ENCODE data around the gene CELF3. TPM values are rescaled to one million over a fixed set of nuclear protein-coding genes. Genes with fewer than 3 reads are reported as not detected.

The CELF3 gene
- total RNA-seq, 2 experiments from 2014 or later = not detected

- POLR2A ChIA-PET = no interaction called here
- Mint-ChIP-seq H3K4me3 (no peak overlapping the region), H3K27ac (no peak overlapping the region), H3K36me3 (ENCODE audit: low read depth) (no peaks in the 10 kb centered on the region), H3K4me1 (ENCODE audit: low read depth) (peaks cover 9% of the 10 kb centered on the region), H3K27me3 (ENCODE audit: low read depth) (no peaks in the 10 kb centered on the region), H3K9me3 (ENCODE audit: insufficient read depth) (no peaks in the 10 kb centered on the region)
- DNase-seq (no peak), ATAC-seq (no peak)
- CTCF ChIA-PET = no interaction called here
Measured at GRCh38 chr1:151707541-151708065, 9.0 kb downstream of the CELF3 start.

DNA sequence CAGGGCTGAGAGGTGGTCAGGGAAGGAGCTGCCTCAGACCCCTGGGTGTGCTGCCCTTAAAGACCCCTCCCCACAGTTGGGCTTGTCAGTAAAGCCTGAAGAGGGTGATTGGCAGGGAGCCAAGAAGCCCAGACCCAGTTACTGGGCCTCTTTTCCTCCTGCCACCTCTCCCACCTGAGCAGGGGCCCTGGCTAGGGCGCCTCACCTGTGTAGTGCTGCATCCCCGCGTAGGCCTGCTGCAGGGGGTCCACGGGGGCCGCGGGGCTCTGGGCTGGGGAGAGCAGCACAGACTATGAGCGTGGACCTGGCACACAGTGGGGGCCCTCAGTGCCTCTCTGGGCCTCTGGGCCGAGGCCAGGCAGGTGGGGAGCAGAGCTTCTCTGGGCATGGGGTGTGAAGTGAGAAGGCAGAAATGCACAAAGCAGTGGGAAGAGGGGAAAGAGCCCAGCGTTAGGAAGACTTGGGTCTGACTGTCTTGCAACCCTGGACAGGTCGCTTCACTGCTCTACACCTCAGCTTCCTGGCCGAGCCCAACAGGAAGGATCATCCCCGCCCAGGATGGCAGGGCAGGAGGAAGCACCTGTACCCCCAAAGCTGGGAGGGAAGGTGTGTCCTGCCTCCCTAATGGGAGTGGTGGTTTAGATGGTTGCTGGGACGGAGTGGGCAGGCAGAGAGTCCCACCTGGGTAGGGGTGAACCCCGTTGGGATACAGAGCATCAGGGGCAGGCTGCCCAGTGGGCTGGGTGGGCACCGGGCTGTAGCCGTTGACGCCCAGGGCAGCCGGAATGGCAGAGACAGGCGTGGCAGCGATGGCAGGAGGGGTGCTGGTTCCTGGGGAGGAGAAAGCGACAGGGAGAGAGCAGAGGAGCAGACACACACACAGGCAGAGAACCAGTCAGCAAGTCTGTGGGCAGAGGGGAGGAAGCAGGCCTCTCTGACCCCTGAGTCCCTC lies 9.9 kb downstream of the CELF3 start:
- ChIA-PET POLR2A (no interaction called here), CTCF (no interaction called here)
- H3K27me3 Mint-ChIP-seq (ENCODE audit: low read depth) = no peaks in the 10 kb centered on the region
- no peak for ATAC-seq
- no peak overlapping the region for H3K27ac Mint-ChIP-seq
- no peak overlapping the region for H3K4me3 Mint-ChIP-seq
- no peaks in the 10 kb centered on the region for H3K36me3 Mint-ChIP-seq (ENCODE audit: low read depth)
- peaks cover 9% of the 10 kb centered on the region for H3K4me1 Mint-ChIP-seq (ENCODE audit: low read depth)
- no peaks in the 10 kb centered on the region for H3K9me3 Mint-ChIP-seq (ENCODE audit: insufficient read depth)
- no peak for DNase-seq

DNA sequence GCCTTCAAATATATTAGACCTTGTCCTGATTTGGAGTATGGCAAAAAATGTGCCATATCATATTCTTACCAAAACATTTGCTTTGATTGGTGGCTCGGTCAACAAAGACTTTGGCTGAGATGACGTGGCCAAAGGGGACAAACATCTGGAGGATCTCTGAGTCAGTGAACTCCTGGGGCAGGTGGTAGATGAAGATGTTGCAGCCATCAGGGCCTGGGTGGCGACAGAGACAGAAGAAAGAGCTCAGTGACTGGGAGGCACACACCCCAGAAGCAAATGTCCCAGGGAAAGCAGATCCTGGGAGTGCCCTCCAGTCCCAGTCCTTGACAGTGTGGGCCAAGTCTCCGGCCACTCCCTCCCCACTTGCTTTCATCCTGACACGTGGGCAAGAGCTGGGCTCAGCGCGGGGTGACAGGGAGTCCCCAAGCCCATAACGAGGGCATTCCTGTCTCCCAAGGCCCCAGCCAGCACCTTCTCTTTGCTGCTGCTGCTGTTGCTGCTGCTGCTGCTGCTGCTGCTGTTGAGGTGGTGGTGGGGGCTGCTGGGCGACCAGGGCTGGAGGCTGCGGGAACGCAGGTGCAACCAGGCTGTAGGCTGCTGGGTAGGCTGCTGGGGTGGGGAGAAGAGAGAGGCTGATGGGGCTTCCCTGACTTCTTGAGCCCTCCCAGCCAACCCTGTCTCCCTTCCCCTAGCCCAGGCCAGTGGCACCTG lies 10.7 kb downstream of the CELF3 start:
- no peak overlapping the region for H3K27ac Mint-ChIP-seq
- no peaks in the 10 kb centered on the region for H3K9me3 Mint-ChIP-seq (ENCODE audit: insufficient read depth)
- no peak for ATAC-seq
- no peak for DNase-seq
- peaks cover 9% of the 10 kb centered on the region for H3K4me1 Mint-ChIP-seq (ENCODE audit: low read depth)
- POLR2A ChIA-PET = no interaction called here
- CTCF ChIA-PET = no interaction called here
- H3K36me3 Mint-ChIP-seq (ENCODE audit: low read depth) = no peaks in the 10 kb centered on the region
- H3K27me3 Mint-ChIP-seq (ENCODE audit: low read depth) = no peaks in the 10 kb centered on the region
- H3K4me3 Mint-ChIP-seq = no peak overlapping the region

- Mint-ChIP-seq H3K27me3 (ENCODE audit: low read depth) (no peaks in the 10 kb centered on the region), H3K4me3 (no peak overlapping the region), H3K9me3 (ENCODE audit: insufficient read depth) (no peaks in the 10 kb centered on the region), H3K4me1 (ENCODE audit: low read depth) (peaks cover 9% of the 10 kb centered on the region), H3K36me3 (ENCODE audit: low read depth) (no peaks in the 10 kb centered on the region), H3K27ac (no peak overlapping the region)
- POLR2A ChIA-PET = no interaction called here
- no peak for ATAC-seq
- no peak for DNase-seq
- CTCF ChIA-PET = no interaction called here
Measured at GRCh38 chr1:151705146-151705545, 11.5 kb downstream of the CELF3 start.

GRCh38 chr1:151704246-151704645 lies 12.4 kb downstream of the CELF3 start:
- H3K27me3 Mint-ChIP-seq (ENCODE audit: low read depth) = no peaks in the 10 kb centered on the region
- POLR2A ChIA-PET = no interaction called here
- DNase-seq = no peak
- H3K4me1 Mint-ChIP-seq (ENCODE audit: low read depth) = peaks cover 9% of the 10 kb centered on the region
- no peak overlapping the region for H3K27ac Mint-ChIP-seq
- CTCF ChIA-PET = no interaction called here
- peaks cover 2% of the 10 kb centered on the region for H3K36me3 Mint-ChIP-seq (ENCODE audit: low read depth)
- H3K9me3 Mint-ChIP-seq (ENCODE audit: insufficient read depth) = no peaks in the 10 kb centered on the region
- H3K4me3 Mint-ChIP-seq = no peak overlapping the region
- ATAC-seq = no peak

DNA sequence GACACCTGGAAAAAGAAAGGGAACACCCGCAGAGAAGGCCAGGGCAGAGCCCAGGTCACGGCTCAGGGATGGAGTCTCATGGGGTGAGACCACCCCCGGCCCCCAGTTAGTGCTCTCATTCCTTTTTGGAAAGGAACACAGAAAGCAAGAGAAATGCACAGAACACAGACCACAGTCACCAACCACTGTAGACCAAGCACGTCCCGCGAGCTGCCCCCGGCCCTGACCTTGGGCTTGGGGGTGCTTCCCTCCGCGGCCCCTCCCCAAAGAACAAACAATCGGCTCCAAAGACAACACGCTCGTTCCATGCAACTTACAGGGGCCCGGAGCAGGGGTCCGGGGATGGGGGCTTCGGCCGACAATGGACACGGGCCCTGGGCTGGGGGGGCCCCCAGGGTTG lies 12.8 kb downstream of the CELF3 start:
- Mint-ChIP-seq H3K4me1 (ENCODE audit: low read depth) (peaks cover 9% of the 10 kb centered on the region), H3K27ac (no peak overlapping the region), H3K27me3 (ENCODE audit: low read depth) (no peaks in the 10 kb centered on the region), H3K36me3 (ENCODE audit: low read depth) (peaks cover 3% of the 10 kb centered on the region), H3K4me3 (no peak overlapping the region), H3K9me3 (ENCODE audit: insufficient read depth) (no peaks in the 10 kb centered on the region)
- DNase-seq (no peak), ATAC-seq (no peak)
- CTCF ChIA-PET = no interaction called here
- POLR2A ChIA-PET = no interaction called here

DNA sequence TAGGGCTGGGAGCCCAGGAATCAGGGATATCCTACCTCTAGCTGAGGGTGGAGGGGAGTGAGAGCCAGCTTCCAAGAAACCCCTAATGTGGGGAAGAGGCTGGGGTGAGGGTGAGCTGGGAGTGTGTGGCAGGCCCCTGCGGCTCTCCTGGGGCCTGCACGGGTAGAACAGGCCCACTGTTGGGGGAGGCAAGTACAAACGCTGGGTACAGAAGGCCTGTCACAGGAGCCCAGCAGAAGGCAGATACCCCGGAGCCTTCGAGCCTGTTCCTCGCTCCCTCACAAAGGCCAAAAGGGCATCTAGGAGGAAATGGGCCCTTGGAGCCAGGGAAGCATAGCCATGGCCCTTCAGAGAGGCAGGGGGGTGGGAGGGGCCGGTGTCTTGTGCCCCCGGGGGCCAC lies 13.7 kb downstream of the CELF3 start:
- ATAC-seq = no peak
- Mint-ChIP-seq H3K4me3 (no peak overlapping the region), H3K27me3 (ENCODE audit: low read depth) (no peaks in the 10 kb centered on the region), H3K4me1 (ENCODE audit: low read depth) (peaks cover 9% of the 10 kb centered on the region), H3K36me3 (ENCODE audit: low read depth) (peaks cover 3% of the 10 kb centered on the region), H3K9me3 (ENCODE audit: insufficient read depth) (no peaks in the 10 kb centered on the region), H3K27ac (no peak overlapping the region)
- ChIA-PET CTCF (no interaction called here), POLR2A (no interaction called here)
- no peak for DNase-seq

- Mint-ChIP-seq H3K4me1 (ENCODE audit: low read depth) (peaks cover 5% of the 10 kb centered on the region), H3K27ac (no peak overlapping the region), H3K4me3 (no peak overlapping the region), H3K9me3 (ENCODE audit: insufficient read depth) (no peaks in the 10 kb centered on the region), H3K36me3 (ENCODE audit: low read depth) (peaks cover 3% of the 10 kb centered on the region), H3K27me3 (ENCODE audit: low read depth) (no peaks in the 10 kb centered on the region)
- POLR2A ChIA-PET = no interaction called here
- ATAC-seq (no peak), DNase-seq (no peak)
- CTCF ChIA-PET = no interaction called here
Measured at GRCh38 chr1:151701515-151701914, 15.1 kb downstream of the CELF3 start.

DNA sequence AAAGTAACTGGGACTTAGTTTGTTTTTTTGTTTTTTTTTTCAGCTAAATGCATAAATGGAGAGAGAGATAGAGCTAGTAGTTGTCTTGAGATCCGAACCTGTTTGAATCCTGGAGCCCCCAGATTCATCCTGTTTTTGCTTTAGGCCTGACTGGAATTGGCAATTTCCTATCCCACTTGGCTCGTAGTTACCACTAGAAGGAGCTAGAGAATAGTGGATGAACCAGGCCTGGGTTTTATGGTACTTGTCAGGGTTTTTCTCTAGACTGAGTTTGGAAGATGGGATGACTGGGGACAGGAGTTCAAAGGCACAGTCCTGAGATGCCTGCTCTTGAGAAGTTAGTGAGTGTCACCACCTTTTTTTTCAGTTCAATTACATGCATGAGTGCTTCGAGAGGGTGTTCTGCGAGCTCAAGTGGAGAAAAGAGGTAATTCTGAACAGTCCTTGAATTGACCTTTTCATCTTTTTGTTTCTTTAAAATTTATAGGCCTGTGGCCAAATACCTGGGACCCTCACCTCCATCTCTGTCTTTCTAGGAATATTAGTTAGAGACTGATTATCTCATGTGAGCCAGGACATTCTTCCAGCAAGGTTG lies 23.4 kb downstream of the CELF3 start:
- Mint-ChIP-seq H3K4me1 (ENCODE audit: low read depth) (peaks cover 2% of the 10 kb centered on the region), H3K9me3 (ENCODE audit: insufficient read depth) (no peaks in the 10 kb centered on the region), H3K27me3 (ENCODE audit: low read depth) (no peaks in the 10 kb centered on the region), H3K4me3 (no peak overlapping the region), H3K27ac (peak overlapping the region; percentile 12), H3K36me3 (ENCODE audit: low read depth) (peaks cover 9% of the 10 kb centered on the region)
- ATAC-seq = no peak
- POLR2A ChIA-PET = interaction anchor here (0.5 kb wide), 1 partner anchor 98 kb away, joined by 3 read pairs; no protein-coding TSS in a partner anchor
- CTCF ChIA-PET = interaction anchor here (0.7 to 1.3 kb wide), 8 partner anchors 20 to 249 kb away, joined by 3 to 7 read pairs (median 4); partner anchors contain the start of gene THEM5
- DNase-seq = no peak

GRCh38 chr1:151692226-151692625 lies 24.4 kb downstream of the CELF3 start:
- ATAC-seq = peak; percentile 27
- H3K36me3 Mint-ChIP-seq (ENCODE audit: low read depth) = peaks cover 9% of the 10 kb centered on the region
- peaks cover 2% of the 10 kb centered on the region for H3K4me1 Mint-ChIP-seq (ENCODE audit: low read depth)
- CTCF ChIA-PET = interaction anchor here (1.3 kb wide), 1 partner anchor 26 kb away, joined by 4 read pairs; no protein-coding TSS in a partner anchor
- no peaks in the 10 kb centered on the region for H3K9me3 Mint-ChIP-seq (ENCODE audit: insufficient read depth)
- POLR2A ChIA-PET = no interaction called here
- H3K4me3 Mint-ChIP-seq = no peak overlapping the region
- H3K27ac Mint-ChIP-seq = no peak overlapping the region
- DNase-seq = no peak
- H3K27me3 Mint-ChIP-seq (ENCODE audit: low read depth) = no peaks in the 10 kb centered on the region

GRCh38 chr1:151689494-151689893 lies 27.1 kb downstream of the CELF3 start:
- Mint-ChIP-seq H3K4me3 (no peak overlapping the region), H3K4me1 (ENCODE audit: low read depth) (peaks cover 2% of the 10 kb centered on the region), H3K9me3 (ENCODE audit: insufficient read depth) (no peaks in the 10 kb centered on the region), H3K36me3 (ENCODE audit: low read depth) (peaks cover 12% of the 10 kb centered on the region), H3K27me3 (ENCODE audit: low read depth) (no peaks in the 10 kb centered on the region), H3K27ac (no peak overlapping the region)
- ChIA-PET CTCF (interaction anchor here (0.8 kb wide), 1 partner anchor 96 kb away, joined by 3 read pairs; no protein-coding TSS in a partner anchor), POLR2A (no interaction called here)
- ATAC-seq (no peak), DNase-seq (no peak)

- H3K27me3 Mint-ChIP-seq (ENCODE audit: low read depth) = no peaks in the 10 kb centered on the region
- no peaks in the 10 kb centered on the region for H3K4me1 Mint-ChIP-seq (ENCODE audit: low read depth)
- no peak overlapping the region for H3K27ac Mint-ChIP-seq
- peaks cover 2% of the 10 kb centered on the region for H3K36me3 Mint-ChIP-seq (ENCODE audit: low read depth)
- no peak for DNase-seq
- H3K4me3 Mint-ChIP-seq = no peak overlapping the region
- CTCF ChIA-PET = no interaction called here
- no peaks in the 10 kb centered on the region for H3K9me3 Mint-ChIP-seq (ENCODE audit: insufficient read depth)
- ATAC-seq = no peak
- POLR2A ChIA-PET = no interaction called here
Measured at GRCh38 chr1:151686561-151686960, 30.0 kb downstream of the CELF3 start.
